HG03520 (cell line): ENCODE data around the gene PTPRN2.

ENCODE experiments used
- ATAC-seq: cut with Tn5 transposase; IDR thresholded peaks from one replicate; pipeline ENCODE4 v1.9.1; 2021; ENCODE audit warnings: mild to moderate bottlenecking, moderate library complexity; ENCODE audit not compliant: unreplicated experiment

Gene PTPRN2

DNA sequence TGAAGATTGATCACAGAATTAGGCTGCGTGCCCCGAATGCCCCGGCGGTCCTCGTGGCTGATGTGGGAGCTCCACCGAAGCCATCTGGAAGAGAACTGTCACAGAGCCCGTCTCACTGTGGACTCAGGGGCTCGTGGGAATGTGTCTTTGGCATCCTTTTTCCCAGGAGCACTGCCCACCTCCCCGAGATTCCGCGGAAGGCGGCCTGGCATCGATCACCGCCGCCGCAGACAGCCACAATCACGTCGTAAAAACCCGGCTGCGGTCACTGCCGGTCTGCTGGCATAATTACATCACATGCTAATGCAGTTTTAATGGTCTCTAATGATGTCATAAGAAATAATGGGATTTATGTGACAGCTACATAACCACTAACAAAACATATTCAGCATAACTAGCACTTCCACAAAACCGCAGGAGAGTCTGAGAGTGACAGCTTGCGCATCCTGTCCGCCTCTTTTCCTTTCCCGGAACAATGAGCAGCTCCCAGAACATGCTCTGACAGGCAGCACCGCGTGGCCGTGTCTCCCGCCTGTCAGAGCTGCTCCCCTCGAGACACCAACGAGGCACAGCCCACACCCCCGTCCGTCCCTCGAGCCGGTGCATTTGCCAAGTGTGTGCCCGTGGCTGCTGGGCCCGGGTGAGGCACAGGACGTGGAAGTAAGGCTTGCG is 490.0 kb downstream of the PTPRN2 start:
- no peak for ATAC-seq

DNA sequence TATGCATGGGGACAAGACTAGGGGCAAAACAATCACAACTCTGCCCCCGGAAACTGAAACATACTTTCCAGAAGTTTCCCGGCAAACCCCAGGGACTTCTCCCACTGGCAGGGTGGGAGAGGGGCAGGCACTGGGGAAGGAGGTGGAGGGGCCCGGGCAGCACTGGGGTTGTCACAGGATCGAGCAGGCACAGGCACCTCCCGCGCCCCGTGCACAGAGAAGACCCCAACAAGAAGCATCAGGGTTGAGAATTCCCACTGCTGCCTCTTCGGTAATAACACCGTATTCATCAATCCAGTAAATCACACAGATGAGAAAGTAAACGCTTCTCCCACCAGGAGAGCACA is 490.5 kb downstream of the PTPRN2 start:
- no peak for ATAC-seq

DNA sequence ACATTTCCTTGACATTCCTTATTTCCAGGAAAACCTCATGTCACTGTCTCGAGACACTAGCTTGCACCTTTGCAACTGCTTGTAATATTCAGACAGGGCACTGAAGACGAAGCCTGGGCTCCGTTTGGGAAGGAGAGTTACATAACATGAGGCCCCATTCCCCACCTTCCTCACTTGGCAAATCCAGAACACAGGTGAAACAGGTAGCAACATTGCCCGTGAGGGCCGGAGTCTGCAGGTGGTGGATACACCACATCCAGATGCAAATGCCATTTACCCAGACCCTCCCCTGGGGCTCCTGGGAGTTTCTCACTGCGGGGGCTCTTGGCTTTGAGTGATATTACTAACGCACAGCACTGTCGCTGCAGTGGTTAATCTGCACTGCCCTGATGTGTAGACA is 491.0 kb downstream of the PTPRN2 start:
- no peak for ATAC-seq

- ATAC-seq = no peak
Measured at GRCh38 chr7:158094671-158095226, 492.9 kb downstream of the PTPRN2 start.

DNA sequence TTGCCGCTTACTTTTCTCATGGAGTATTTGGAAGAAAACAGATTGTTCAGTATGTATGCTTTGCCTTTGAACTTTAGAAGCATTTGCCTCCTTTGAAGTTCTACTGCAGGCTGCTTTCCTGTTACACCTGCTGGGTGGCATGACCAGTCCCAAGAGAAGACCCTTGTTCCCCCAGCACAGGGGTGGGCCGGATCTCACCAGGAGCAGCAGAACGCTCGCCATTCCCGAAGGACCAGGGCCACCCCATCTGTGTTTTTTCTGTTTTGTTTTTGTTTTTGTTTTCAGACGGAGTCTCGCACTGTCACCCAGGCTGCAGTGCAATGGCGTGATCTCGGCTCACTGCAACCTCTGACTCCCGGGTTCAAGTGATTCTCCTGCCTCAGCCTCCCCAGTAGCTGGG is 493.6 kb downstream of the PTPRN2 start:
- ATAC-seq = no peak

DNA sequence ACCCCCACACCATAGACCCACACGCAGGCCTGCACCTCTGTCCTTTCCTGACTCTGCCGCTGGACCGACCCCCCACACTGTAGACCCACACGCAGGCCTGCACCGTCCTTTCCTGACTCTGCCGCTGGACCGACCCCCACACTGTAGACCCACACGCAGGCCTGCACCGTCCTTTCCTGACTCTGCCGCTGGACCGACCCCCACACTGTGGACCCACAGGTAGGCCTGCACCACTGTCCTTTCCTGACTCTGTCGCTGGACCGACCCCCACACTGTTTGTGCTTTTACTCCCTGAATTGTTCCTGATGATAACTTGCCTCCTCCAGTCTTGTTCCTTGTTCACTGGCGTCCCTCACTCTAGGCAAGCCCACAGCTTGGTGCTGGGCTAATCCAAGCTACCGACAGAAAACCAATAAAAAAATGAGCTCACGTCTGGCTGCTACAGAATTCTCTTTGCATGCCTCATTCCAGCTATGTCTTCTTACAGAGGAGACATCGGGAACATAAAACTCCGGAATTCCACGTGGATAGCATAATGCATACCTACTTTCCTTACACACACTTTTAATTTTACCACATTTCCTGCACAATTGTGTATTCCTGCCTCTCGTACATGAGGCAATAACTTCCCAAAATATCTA is 494.3 kb downstream of the PTPRN2 start:
- no peak for ATAC-seq

DNA sequence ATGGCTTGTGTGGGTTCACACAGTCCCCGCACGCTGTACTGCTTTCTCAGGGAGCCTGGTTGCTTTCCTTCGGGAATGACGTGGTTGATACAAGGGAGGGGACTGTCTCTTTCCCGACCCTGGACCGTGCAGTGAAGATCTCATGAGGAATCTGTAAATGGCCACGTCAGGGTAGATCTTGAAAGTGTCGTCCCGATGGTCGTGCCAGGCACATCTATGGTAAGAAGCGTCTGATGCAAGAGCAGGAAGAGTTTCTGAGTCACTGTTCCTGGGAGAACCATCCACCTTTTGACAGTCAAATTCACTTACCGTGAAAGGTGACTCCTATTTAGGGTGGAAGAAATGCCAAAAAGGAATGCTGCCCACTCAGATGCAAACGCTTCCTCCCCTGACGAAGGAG is 500.4 kb downstream of the PTPRN2 start:
- ATAC-seq = no peak

DNA sequence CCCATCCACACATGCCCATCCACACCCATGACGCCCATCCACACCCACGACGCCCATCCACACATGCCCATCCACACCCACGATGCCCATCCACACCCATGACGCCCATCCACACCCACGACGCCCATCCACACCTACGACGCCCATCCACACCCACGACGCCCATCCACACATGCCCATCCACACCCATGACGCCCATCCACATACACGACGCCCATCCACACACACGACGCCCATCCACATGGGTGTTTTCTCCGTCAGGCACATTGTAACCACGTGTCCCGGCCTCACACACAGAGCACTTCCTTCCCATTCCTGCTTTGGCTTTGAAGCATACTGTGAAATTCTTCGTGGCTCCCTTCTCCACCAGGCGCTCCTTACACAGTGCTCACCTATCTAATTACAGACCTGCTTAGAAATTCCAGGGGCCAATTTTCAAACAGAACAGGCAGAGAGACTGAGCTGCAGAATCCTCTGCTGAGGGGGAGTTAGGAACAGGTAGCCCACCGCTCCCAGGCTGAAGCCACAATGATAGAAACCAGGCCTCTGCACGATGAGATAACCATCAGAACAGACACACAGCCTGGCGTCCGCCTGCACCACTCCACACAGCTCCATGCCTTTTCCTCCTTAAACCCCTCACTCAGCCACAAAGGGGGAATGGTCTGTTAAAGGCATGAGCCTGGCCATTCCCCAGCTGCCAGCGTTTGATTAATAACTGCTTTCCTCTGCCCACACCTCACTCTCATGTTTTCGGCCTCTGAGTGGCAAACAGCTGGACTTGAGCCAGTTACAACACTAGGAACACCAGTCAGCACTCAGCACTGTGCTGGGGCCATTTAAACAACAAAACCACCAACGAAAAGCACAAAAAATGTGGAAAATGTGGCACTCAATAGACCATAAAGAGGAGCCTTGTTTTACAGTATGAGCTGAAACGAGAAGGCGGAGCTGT is 501.6 kb downstream of the PTPRN2 start:
- no peak for ATAC-seq

- ATAC-seq = no peak
Measured at GRCh38 chr7:158084555-158084954, 503.1 kb downstream of the PTPRN2 start.

- ATAC-seq = no peak
Measured at GRCh38 chr7:158083526-158084310, 503.9 kb downstream of the PTPRN2 start.

DNA sequence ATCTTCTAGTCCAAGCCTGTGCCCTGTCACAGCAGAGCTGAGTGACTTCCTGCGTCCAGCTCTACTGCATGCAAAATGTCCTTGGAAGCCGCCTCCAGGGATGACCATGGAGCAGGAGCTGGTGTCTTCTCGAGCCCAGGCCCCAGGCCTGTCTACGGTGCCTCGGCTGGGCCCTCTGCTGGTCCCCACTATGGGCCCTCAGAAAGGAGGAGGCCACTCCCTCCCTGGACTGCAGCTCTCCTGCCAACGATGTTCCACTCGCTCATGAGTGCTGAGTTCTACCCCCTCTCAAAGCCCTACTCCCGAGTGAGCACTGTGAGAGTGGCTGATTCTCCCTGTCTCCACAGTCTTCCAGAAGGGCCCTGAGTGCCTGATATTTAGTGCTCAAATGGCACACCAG is 504.9 kb downstream of the PTPRN2 start:
- ATAC-seq = no peak

- ATAC-seq = no peak
Measured at GRCh38 chr7:158080899-158081445, 506.7 kb downstream of the PTPRN2 start.

- no peak for ATAC-seq
Measured at GRCh38 chr7:158077934-158078910, 509.4 kb downstream of the PTPRN2 start.

DNA sequence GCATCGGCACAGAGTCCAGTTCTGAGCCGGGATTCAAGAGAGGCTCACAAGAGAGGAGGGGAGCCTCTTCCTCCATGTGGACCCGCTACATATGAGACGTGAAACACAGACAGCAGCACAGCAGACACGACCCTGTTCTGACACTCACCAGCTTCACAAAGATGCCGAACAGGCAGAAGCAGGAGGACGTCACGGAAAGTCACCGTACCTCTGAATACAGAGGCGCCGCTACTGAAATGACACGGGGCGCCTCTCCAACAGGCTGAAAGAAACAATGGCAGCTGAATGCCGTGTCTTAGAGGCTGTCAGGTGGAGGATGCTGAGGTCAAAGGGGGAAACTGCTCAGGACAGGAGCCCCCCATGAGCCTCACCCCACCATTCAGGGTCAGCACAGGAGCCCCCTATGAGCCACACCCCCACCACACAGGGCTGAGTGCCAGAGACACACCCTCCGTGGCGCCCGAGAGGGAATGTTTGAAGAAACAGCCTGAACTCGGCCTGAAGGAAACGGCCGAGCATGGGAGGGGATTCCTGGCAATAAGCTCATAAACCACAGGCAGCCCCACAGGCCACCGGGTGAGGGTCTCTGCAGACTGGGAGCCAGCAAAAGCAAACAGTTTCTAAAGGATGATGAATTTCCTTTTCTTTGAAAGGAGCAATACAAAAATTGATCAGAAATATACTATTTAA is 510.3 kb downstream of the PTPRN2 start:
- no peak for ATAC-seq

- no peak for ATAC-seq
Measured at GRCh38 chr7:158076656-158077055, 511.0 kb downstream of the PTPRN2 start.

- ATAC-seq = no peak
Measured at GRCh38 chr7:158076215-158076614, 511.4 kb downstream of the PTPRN2 start.

- ATAC-seq = no peak
Measured at GRCh38 chr7:158075633-158076001, 512.0 kb downstream of the PTPRN2 start.

DNA sequence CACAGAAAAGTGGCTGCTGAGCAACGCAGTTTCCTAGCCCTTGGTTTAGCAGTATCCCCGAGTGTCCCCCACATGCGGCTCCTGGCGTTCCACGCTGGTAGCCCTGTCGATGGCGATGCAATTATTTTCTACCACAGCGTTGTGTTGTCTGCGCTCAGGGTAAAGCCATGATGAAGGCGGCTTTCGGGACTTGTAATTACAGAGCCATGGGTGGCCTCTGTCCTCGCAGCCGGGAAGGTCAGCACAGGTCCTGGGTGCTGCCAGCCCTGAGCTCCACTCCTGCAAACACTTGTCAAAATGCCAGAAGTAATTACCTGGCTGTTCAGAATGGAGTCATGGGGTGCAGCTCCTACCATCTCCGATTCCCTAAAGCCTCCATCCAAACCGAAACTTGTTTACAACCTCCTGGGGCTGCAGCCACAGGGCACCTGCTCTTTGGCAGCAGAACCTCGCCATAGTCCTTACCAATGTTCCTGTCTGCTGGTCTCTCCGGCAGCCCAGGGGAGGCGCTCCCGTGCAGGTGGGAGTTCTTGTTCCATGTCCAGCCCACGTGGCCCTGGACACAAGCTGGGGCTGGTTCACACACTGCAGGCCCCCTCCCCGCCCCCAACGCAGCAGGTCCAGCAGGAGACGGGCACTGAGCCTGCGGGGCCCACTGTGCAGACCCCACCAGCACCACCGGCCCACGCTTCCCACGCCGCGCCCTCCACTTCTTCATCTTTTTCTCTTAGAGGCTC is 512.6 kb downstream of the PTPRN2 start:
- ATAC-seq = no peak
